Hepatocyte (in vitro differentiated cells): ENCODE results near the gene ZNF710.

ENCODE experiments used
- EZH2 ChIP-seq: fragments of 200-600 bp; sonication (generic); IDR thresholded peaks from 2 replicates; pipeline ENCODE4 v1.6.1; 2016; ENCODE audit warnings: antibody characterized with exemption, mild to moderate bottlenecking, borderline replicate concordance
- EZH2phosphoT487 ChIP-seq: fragments of 200-600 bp; sonication (generic); IDR thresholded peaks from one replicate; pipeline ENCODE4 v1.6.1; 2018; ENCODE audit warnings: antibody characterized with exemption, mild to moderate bottlenecking, low read depth, moderate library complexity; ENCODE audit not compliant: unreplicated experiment, severe bottlenecking
- TF ChIP-seq, protein P1 (sequence below): fragments of 200-600 bp; sonication (generic); IDR thresholded peaks from 2 replicates; pipeline ENCODE4 v1.5.1; 2016; ENCODE audit warnings: antibody characterized with exemption, mild to moderate bottlenecking; ENCODE audit not compliant: poor library complexity

DNA sequence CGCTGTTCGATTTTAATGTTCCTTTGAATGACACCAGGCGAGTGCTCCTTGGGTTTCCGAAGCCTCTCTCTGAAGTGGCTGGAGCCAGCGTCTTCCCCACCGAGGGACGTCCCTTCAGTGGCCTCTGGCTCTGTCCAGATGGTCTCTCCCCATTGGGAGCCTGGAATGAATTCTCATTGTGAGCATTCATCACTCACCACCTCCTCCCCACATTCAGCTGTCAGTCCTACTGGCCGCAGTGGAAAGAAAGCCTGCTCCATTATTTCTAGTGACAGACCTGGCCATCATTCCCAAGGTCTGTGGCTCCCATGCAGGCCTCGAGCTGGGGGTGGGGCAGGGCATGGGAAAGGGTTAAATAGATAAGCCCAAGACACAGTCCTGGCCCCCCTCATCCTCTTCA, 35.2 kb downstream of the ZNF710 start:
- TF ChIP-seq, protein P1, sequence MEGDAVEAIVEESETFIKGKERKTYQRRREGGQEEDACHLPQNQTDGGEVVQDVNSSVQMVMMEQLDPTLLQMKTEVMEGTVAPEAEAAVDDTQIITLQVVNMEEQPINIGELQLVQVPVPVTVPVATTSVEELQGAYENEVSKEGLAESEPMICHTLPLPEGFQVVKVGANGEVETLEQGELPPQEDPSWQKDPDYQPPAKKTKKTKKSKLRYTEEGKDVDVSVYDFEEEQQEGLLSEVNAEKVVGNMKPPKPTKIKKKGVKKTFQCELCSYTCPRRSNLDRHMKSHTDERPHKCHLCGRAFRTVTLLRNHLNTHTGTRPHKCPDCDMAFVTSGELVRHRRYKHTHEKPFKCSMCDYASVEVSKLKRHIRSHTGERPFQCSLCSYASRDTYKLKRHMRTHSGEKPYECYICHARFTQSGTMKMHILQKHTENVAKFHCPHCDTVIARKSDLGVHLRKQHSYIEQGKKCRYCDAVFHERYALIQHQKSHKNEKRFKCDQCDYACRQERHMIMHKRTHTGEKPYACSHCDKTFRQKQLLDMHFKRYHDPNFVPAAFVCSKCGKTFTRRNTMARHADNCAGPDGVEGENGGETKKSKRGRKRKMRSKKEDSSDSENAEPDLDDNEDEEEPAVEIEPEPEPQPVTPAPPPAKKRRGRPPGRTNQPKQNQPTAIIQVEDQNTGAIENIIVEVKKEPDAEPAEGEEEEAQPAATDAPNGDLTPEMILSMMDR, result no peak
- TF ChIP-seq EZH2 (no peak), EZH2phosphoT487 (no peak)
